OCI-LY3 (cell line): ENCODE data around the gene DDX59.

Source experiments
- H2AFZ ChIP-seq: fragments of 200-600, 300-600 bp; shearing (Covaris generic); 2 replicates; pipeline ENCODE4 v1.6.0; 2014; ENCODE audit warnings: antibody characterized with exemption, low read depth, low read length
- H3K27ac ChIP-seq: fragments of 200-600, 300-600 bp; sonication (generic); 2 replicates; pipeline ENCODE4 v1.5.1; 2014; ENCODE audit warnings: mild to moderate bottlenecking, low read length, moderate library complexity, mixed read lengths
- H3K27me3 ChIP-seq: fragments of 200-600, 300-600 bp; sonication (generic); 2 replicates; pipeline ENCODE4 v1.6.1; 2014; ENCODE audit warnings: low read depth, low read length, mixed read lengths
- H3K36me3 ChIP-seq: fragments of 200-600, 300-600 bp; sonication (generic); replicated peaks from 2 replicates; pipeline ENCODE3; 2014; ENCODE audit warnings: low read depth, low read length, mixed read lengths
- H3K4me1 ChIP-seq: fragments of 300-600, 200-600 bp; sonication (generic); 2 replicates; pipeline ENCODE4 v1.6.1; 2014; ENCODE audit warnings: low read length, mixed read lengths
- H3K4me2 ChIP-seq: fragments of 200-600, 300-600 bp; sonication (generic); 2 replicates; pipeline ENCODE4 v1.6.1; 2014; ENCODE audit warnings: low read length, mixed read lengths
- H3K4me3 ChIP-seq: fragments of 300-600, 200-600 bp; sonication (generic); 2 replicates; pipeline ENCODE4 v1.5.1; 2014; ENCODE audit warnings: antibody characterized with exemption, mild to moderate bottlenecking, low read length, moderate library complexity
- H3K79me2 ChIP-seq: fragments of 300-600, 200-600 bp; shearing (Covaris generic); 2 replicates; pipeline ENCODE4 v1.6.1; 2014; ENCODE audit warnings: mild to moderate bottlenecking, low read length, mixed read lengths
- H3K9ac ChIP-seq: fragments of 300-600, 200-600 bp; shearing (Covaris generic); 2 replicates; pipeline ENCODE4 v1.6.0; 2014; ENCODE audit warnings: mild to moderate bottlenecking, low read length, moderate library complexity
- H3K9me3 ChIP-seq: fragments of 200-600, 300-600 bp; shearing (Covaris generic); 2 replicates; pipeline ENCODE4 v1.6.1; 2014; ENCODE audit warnings: low read length, mixed read lengths; ENCODE audit not compliant: insufficient read depth
- H4K20me1 ChIP-seq: fragments of 200-600, 300-600 bp; sonication (generic); 2 replicates; pipeline ENCODE4 v1.6.1; 2016; ENCODE audit warnings: low read length, mixed read lengths; ENCODE audit not compliant: insufficient read depth
- EZH2phosphoT487 ChIP-seq: fragments of 200-600 bp; shearing (Covaris generic); IDR thresholded peaks from 2 replicates; pipeline ENCODE4 v1.6.1; 2018; ENCODE audit warnings: antibody characterized with exemption, mixed run types, low read depth
- TF ChIP-seq, protein P1 (sequence below): fragments of 200-600, 300-600 bp; sonication (generic); IDR thresholded peaks from 2 replicates; pipeline ENCODE4 v1.5.1; 2014; ENCODE audit warnings: antibody characterized with exemption, low read length, low read depth

The DDX59 gene

GRCh38 chr1:200699871-200700270, 30.2 kb upstream of the DDX59 start:
- Histone ChIP-seq H3K79me2 (no peaks in the 10 kb centered on the region), H2AFZ (no peak overlapping the region), H3K9ac (no peak overlapping the region), H4K20me1 (no peaks in the 10 kb centered on the region), H3K9me3 (0 out of 2 replicates have a peak, but pooled peaks cover 5% of the 10 kb centered on the region), H3K36me3 (no peaks in the 10 kb centered on the region), H3K4me1 (no peaks in the 10 kb centered on the region), H3K4me3 (no peak overlapping the region), H3K27ac (no peak overlapping the region), H3K27me3 (no peaks in the 10 kb centered on the region), H3K4me2 (no peak overlapping the region)
- no peak for TF ChIP-seq EZH2phosphoT487
- TF ChIP-seq, protein P1, sequence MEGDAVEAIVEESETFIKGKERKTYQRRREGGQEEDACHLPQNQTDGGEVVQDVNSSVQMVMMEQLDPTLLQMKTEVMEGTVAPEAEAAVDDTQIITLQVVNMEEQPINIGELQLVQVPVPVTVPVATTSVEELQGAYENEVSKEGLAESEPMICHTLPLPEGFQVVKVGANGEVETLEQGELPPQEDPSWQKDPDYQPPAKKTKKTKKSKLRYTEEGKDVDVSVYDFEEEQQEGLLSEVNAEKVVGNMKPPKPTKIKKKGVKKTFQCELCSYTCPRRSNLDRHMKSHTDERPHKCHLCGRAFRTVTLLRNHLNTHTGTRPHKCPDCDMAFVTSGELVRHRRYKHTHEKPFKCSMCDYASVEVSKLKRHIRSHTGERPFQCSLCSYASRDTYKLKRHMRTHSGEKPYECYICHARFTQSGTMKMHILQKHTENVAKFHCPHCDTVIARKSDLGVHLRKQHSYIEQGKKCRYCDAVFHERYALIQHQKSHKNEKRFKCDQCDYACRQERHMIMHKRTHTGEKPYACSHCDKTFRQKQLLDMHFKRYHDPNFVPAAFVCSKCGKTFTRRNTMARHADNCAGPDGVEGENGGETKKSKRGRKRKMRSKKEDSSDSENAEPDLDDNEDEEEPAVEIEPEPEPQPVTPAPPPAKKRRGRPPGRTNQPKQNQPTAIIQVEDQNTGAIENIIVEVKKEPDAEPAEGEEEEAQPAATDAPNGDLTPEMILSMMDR = no peak

DNA sequence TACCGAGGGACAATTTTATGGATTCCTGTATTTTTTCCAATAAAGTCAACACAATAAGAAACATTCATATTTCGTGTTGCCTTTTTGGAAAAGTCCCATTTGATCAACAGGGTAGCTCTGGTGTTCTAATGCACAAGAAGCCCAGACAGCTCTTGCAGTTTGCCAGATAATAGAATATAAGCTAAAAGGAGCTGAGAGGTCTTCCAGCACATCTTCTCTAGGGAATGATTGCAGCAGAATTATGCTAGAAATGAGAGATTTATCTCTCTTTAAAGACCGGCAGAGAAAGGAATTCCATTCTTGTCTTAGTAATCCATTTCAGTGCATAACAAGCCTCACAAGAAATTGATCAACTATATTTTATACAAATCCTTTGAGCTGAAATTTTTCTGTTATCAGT, 25.0 kb upstream of the DDX59 start:
- Histone ChIP-seq H2AFZ (no peak overlapping the region), H3K27ac (no peak overlapping the region), H3K4me2 (no peak overlapping the region), H3K9ac (no peak overlapping the region), H3K4me3 (no peak overlapping the region), H3K4me1 (no peaks in the 10 kb centered on the region), H3K27me3 (no peaks in the 10 kb centered on the region), H3K36me3 (no peaks in the 10 kb centered on the region), H4K20me1 (no peaks in the 10 kb centered on the region), H3K9me3 (0 out of 2 replicates have a peak, but pooled peaks cover 5% of the 10 kb centered on the region), H3K79me2 (no peaks in the 10 kb centered on the region)
- TF ChIP-seq EZH2phosphoT487 = no peak
- TF ChIP-seq, protein P1 = no peak

DNA sequence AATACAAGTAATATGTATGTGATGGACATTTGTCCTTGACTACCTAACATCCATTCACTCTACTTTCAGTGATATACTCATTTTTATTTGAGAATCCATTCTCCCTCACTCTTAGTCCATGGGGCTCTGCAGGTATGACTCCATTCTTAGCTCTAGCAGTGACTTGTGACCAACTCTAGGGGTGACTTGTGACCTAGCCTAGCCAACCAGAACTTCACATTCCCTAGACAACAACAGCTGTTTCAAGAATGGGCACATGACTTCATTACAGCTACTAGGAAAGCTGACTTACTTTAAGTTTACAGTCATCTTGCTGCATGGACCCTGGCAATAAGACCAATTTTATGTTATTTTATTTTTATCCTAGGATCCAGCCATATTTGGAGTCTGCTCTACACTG, 23.6 kb upstream of the DDX59 start:
- no peaks in the 10 kb centered on the region for H3K4me1 ChIP-seq

GRCh38 chr1:200692316-200692715, 22.6 kb upstream of the DDX59 start:
- TF ChIP-seq, protein P1 = no peak
- TF ChIP-seq EZH2phosphoT487 = no peak
- Histone ChIP-seq H3K4me3 (no peak overlapping the region), H2AFZ (no peak overlapping the region), H3K9ac (no peak overlapping the region), H3K4me1 (no peaks in the 10 kb centered on the region), H3K4me2 (no peak overlapping the region), H3K27me3 (no peaks in the 10 kb centered on the region), H3K27ac (no peak overlapping the region), H4K20me1 (no peaks in the 10 kb centered on the region), H3K79me2 (no peaks in the 10 kb centered on the region), H3K36me3 (no peaks in the 10 kb centered on the region), H3K9me3 (0 out of 2 replicates have a peak, but pooled peaks cover 5% of the 10 kb centered on the region)

More for the DNA sequence above, 23.6 kb upstream of the DDX59 start:
- no peak overlapping the region for H3K27ac ChIP-seq
- H3K36me3 ChIP-seq = no peaks in the 10 kb centered on the region
- no peaks in the 10 kb centered on the region for H3K27me3 ChIP-seq
- H4K20me1 ChIP-seq = no peaks in the 10 kb centered on the region
- H3K9me3 ChIP-seq = 0 out of 2 replicates have a peak, but pooled peaks cover 5% of the 10 kb centered on the region
- H3K79me2 ChIP-seq = no peaks in the 10 kb centered on the region
- H2AFZ ChIP-seq = no peak overlapping the region
- no peak overlapping the region for H3K9ac ChIP-seq
- TF ChIP-seq EZH2phosphoT487 = no peak
- TF ChIP-seq, protein P1 = no peak
- H3K4me3 ChIP-seq = no peak overlapping the region
- no peak overlapping the region for H3K4me2 ChIP-seq
